Measurements from ENCODE around the gene SUPT3H.

- TF ChIP-seq EZH2 (IDR thresholded peaks at IDR 0.05; ENCODE audit: low read length) (no peak), CTCF (optimal IDR thresholded peaks at IDR 0.05 in 1 of 3, IDR thresholded peaks at IDR 0.05 in 1 of 3, conservative IDR thresholded peaks at IDR 0.05 in 1 of 3; ENCODE audit: extremely low read depth in 1 of 3, insufficient read depth in 2 of 3, low read length in 3 of 3) (no peak)
Measured at GRCh38 chr6:44942201-44942600, 435.5 kb downstream of the SUPT3H start.
